ENCODE results near the gene PACSIN2. TPM values are rescaled to one million over a fixed set of nuclear protein-coding genes. Genes with fewer than 3 reads are reported as not detected.

PACSIN2 gene
- total and polyA plus RNA-seq, 2 of the 13 experiments (the other 11 are each of a cell fraction or from before 2014, with no cell fraction given): 54.1 to 68.8 TPM

DNA sequence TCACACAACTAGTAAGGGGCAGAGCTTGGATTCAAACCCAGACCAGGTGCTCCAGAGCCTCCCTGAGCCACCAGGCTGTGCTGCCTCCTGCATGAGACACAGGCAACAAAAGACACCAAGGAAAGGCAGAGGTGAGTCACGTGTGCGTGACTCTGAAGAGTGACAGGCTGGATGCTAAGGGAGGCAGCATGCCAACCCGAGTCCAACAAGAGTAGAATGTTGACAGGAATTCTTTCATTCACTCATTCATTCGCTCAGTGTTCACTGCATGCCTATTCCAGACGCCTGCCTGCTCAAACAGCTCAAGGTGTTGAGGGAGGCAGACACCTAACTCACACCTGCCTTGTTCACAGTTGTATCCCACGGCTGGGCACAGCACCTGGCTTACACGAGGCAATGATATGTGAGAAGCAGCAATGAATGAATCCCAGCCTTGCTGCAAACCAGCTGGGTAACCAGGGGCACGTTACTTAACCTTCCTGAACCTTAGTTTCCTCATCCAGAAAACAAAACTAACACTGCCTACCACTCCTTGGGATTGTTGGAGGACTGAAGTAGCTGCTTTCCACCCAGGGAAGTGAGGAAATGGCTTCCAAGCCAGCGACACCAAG is 84.0 kb downstream of the PACSIN2 start (continued):
- TF ChIP-seq ZNF800 (CRISPR knock-in tag; IDR thresholded peaks at IDR 0.05): no peak
- no peak for TF ChIP-seq ZNF746 (CRISPR knock-in tag; IDR thresholded peaks at IDR 0.05)
- TF ChIP-seq TGIF2 (CRISPR knock-in tag; IDR thresholded peaks at IDR 0.05): no peak
- TF ChIP-seq RBM22 (optimal IDR thresholded peaks at IDR 0.05; ENCODE audit: low read length): peak; percentile 45
- TF ChIP-seq ZNF790 (CRISPR knock-in tag; IDR thresholded peaks at IDR 0.05; ENCODE audit: borderline replicate concordance): no peak
- no peak for TF ChIP-seq GABPA (IDR thresholded peaks at IDR 0.05; ENCODE audit: low read depth, low read length)
- TF ChIP-seq GABPA (CRISPR knock-in tag; IDR thresholded peaks at IDR 0.05; ENCODE audit: low read depth): no peak
- no peak for TF ChIP-seq ZNF382 (CRISPR knock-in tag; IDR thresholded peaks at IDR 0.05; ENCODE audit: borderline replicate concordance)
- TF ChIP-seq ZNF17 (CRISPR knock-in tag; IDR thresholded peaks at IDR 0.05): no peak
- TF ChIP-seq ZSCAN9 (CRISPR knock-in tag; IDR thresholded peaks at IDR 0.05; ENCODE audit: borderline replicate concordance): no peak
- TF ChIP-seq MYNN (CRISPR knock-in tag; IDR thresholded peaks at IDR 0.05; ENCODE audit: low read depth): no peak
- no peak for TF ChIP-seq ZNF354B (CRISPR knock-in tag; IDR thresholded peaks at IDR 0.05)
- TF ChIP-seq, protein P1, sequence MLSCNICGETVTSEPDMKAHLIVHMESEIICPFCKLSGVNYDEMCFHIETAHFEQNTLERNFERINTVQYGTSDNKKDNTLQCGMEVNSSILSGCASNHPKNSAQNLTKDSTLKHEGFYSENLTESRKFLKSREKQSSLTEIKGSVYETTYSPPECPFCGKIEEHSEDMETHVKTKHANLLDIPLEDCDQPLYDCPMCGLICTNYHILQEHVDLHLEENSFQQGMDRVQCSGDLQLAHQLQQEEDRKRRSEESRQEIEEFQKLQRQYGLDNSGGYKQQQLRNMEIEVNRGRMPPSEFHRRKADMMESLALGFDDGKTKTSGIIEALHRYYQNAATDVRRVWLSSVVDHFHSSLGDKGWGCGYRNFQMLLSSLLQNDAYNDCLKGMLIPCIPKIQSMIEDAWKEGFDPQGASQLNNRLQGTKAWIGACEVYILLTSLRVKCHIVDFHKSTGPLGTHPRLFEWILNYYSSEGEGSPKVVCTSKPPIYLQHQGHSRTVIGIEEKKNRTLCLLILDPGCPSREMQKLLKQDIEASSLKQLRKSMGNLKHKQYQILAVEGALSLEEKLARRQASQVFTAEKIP (CRISPR knock-in tag; IDR thresholded peaks at IDR 0.05; ENCODE audit: borderline replicate concordance): no peak
- no peak for TF ChIP-seq ATM (IDR thresholded peaks at IDR 0.05; ENCODE audit: borderline replicate concordance)
- TF ChIP-seq SMAD1 (CRISPR knock-in tag; IDR thresholded peaks at IDR 0.05; ENCODE audit: borderline replicate concordance, low read depth): no peak
- 0 out of 2 replicates have a peak, but pooled peaks have one; percentile 18 for TF ChIP-seq SMC3 (IDR thresholded peaks at IDR 0.05; ENCODE audit: low read length)
- TF ChIP-seq ARNT (IDR thresholded peaks at IDR 0.05): no peak
- peak; percentile 57; the same call in 1 of the 2 replicates for TF ChIP-seq ZNF24 (IDR thresholded peaks at IDR 0.05)
- no peak for TF ChIP-seq ZNF253 (CRISPR knock-in tag; IDR thresholded peaks at IDR 0.05; ENCODE audit: borderline replicate concordance)
- TF ChIP-seq AGO2 (optimal IDR thresholded peaks at IDR 0.05; ENCODE audit: low read depth, low read length): no peak
- TF ChIP-seq, protein P2, sequence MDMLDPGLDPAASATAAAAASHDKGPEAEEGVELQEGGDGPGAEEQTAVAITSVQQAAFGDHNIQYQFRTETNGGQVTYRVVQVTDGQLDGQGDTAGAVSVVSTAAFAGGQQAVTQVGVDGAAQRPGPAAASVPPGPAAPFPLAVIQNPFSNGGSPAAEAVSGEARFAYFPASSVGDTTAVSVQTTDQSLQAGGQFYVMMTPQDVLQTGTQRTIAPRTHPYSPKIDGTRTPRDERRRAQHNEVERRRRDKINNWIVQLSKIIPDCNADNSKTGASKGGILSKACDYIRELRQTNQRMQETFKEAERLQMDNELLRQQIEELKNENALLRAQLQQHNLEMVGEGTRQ (IDR thresholded peaks at IDR 0.05; ENCODE audit: low read depth, low read length): peak; percentile 27; the same call in 1 of the 2 replicates
- TF ChIP-seq, protein P2 (CRISPR knock-in tag; IDR thresholded peaks at IDR 0.05; ENCODE audit: borderline replicate concordance): no peak
- TF ChIP-seq ATF7-NPFF (CRISPR knock-in tag; IDR thresholded peaks at IDR 0.05; ENCODE audit: low read depth): no peak
- TF ChIP-seq, protein P3, sequence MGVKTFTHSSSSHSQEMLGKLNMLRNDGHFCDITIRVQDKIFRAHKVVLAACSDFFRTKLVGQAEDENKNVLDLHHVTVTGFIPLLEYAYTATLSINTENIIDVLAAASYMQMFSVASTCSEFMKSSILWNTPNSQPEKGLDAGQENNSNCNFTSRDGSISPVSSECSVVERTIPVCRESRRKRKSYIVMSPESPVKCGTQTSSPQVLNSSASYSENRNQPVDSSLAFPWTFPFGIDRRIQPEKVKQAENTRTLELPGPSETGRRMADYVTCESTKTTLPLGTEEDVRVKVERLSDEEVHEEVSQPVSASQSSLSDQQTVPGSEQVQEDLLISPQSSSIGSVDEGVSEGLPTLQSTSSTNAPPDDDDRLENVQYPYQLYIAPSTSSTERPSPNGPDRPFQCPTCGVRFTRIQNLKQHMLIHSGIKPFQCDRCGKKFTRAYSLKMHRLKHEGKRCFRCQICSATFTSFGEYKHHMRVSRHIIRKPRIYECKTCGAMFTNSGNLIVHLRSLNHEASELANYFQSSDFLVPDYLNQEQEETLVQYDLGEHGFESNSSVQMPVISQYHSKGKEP (CRISPR knock-in tag; IDR thresholded peaks at IDR 0.05): no peak
- TF ChIP-seq ZNF367 (CRISPR knock-in tag; IDR thresholded peaks at IDR 0.05; ENCODE audit: borderline replicate concordance): no peak
